GM20000 (cell line): ENCODE results near the gene OR5H15.

Source experiments
- DNase-seq: peaks from one replicate; pipeline ENCODE4 v3.0.0; 2012; ENCODE audit warnings: low spot score
- CTCF ChIP-seq: IDR thresholded peaks from 2 replicates; pipeline ENCODE4 v1.5.1; 2012; ENCODE audit warnings: mild to moderate bottlenecking, control low read depth; ENCODE audit errors: extremely low read depth, missing control alignments

Gene OR5H15

GRCh38 chr3:98199020-98199419 is 32.5 kb downstream of the OR5H15 start:
- TF ChIP-seq CTCF, result no peak
- DNase-seq, result no peak

- no peak for DNase-seq
- TF ChIP-seq CTCF, result no peak
These were observed 42.7 kb downstream of the OR5H15 start for GRCh38 chr3:98209244-98209643.

GRCh38 chr3:98213276-98213675 is 46.8 kb downstream of the OR5H15 start:
- no peak for TF ChIP-seq CTCF
- no peak for DNase-seq

GRCh38 chr3:98215051-98215450 is 48.6 kb downstream of the OR5H15 start:
- TF ChIP-seq CTCF, result no peak
- DNase-seq, result no peak
